Panc1 (cell line): ENCODE results near the gene EIF2A. TPM values are rescaled to one million over a fixed set of nuclear protein-coding genes. Genes with fewer than 3 reads are reported as not detected.
A peak's percentile ranks its signal among the peaks of the same experiment; 100 is the strongest.

Source experiments
- ATAC-seq: fragments of 200-7000 bp; cut with Tn5 transposase; 2 replicates; pipeline ENCODE4 v1.9.1; 2020; ENCODE audit warnings: mild to moderate bottlenecking, moderate library complexity
- BruUV-seq: library from RNA; stranded (reverse); fragments of 400-500 nt; replicated peaks from 2 replicates; lab custom pipeline; 2021; lab: Mats Ljungman, UMichigan
- CTCF ChIA-PET: fragments of 300-600 bp; sonication (Branson Sonifier 250); formaldehyde crosslinking; loops from one replicate; lab custom pipeline; 2022; ENCODE audit warnings: antibody characterized with exemption; lab: Charles Lee
- POLR2A ChIA-PET: fragments of 300-600 bp; sonication (Branson Sonifier 250); formaldehyde crosslinking; loops from one replicate; lab custom pipeline; 2022; ENCODE audit warnings: antibody characterized with exemption; lab: Charles Lee
- DNase-seq: peaks from one replicate; pipeline ENCODE4 v3.0.0-alpha.2; 2010; ENCODE audit warnings: low read depth, low spot score
- H3K27ac ChIP-seq: 2 replicates; pipeline ENCODE4 v1.5.1; 2011; ENCODE audit warnings: mild to moderate bottlenecking, low read length, inconsistent platforms
- H3K27me3 ChIP-seq: fragments of 200-500 bp; sonication (Bioruptor generic); 2 replicates; pipeline ENCODE4 v1.6.0; 2014; ENCODE audit warnings: low read length, inconsistent platforms; ENCODE audit not compliant: control insufficient read depth, insufficient read depth
- H3K36me3 ChIP-seq: fragments of 200-500 bp; sonication (Bioruptor generic); 2 replicates; pipeline ENCODE4 v1.5.1; 2014; ENCODE audit warnings: inconsistent platforms, mild to moderate bottlenecking, low read length, moderate library complexity; ENCODE audit not compliant: control insufficient read depth, insufficient read depth
- H3K4me1 ChIP-seq: 2 replicates; pipeline ENCODE4 v1.5.1; 2011; ENCODE audit warnings: inconsistent platforms, mild to moderate bottlenecking, low read length, moderate library complexity; ENCODE audit not compliant: control insufficient read depth, insufficient read depth
- H3K4me3 ChIP-seq, 2 experiments: 2 replicates each; pipeline ENCODE4 v1.5.1; 2011 to 2012; ENCODE audit warnings: low read depth in 2 of 2, low read length in 2 of 2, mild to moderate bottlenecking in 2 of 2, inconsistent platforms in 1 of 2, moderate library complexity in 1 of 2
- H3K9me3 ChIP-seq: fragments of 200-500 bp; sonication (Bioruptor generic); 2 replicates; pipeline ENCODE4 v1.5.1; 2014; ENCODE audit warnings: low read depth, mild to moderate bottlenecking, inconsistent platforms, low read length, moderate library complexity; ENCODE audit not compliant: control insufficient read depth, insufficient read depth
- CTCF ChIP-seq: fragments of 450-650 bp; IDR thresholded peaks from 2 replicates; pipeline ENCODE4 v1.5.1; 2017; ENCODE audit warnings: mild to moderate bottlenecking
- POLR2AphosphoS5 ChIP-seq: IDR thresholded peaks from 2 replicates; pipeline ENCODE4 v1.6.1; 2012; ENCODE audit warnings: mild to moderate bottlenecking, low read depth, low read length, moderate library complexity
- REST ChIP-seq, 2 experiments: IDR thresholded peaks; 2 replicates each; pipeline ENCODE4 v1.6.1; 2011 to 2012; ENCODE audit warnings: low read depth in 2 of 2, control low read depth in 1 of 2, low read length in 1 of 2, mild to moderate bottlenecking in 1 of 2, moderate library complexity in 1 of 2; ENCODE audit not compliant: insufficient read depth in 1 of 2
- SIN3A ChIP-seq: IDR thresholded peaks from 2 replicates; pipeline ENCODE4 v1.6.1; 2012; ENCODE audit warnings: low read depth, mild to moderate bottlenecking, low read length, moderate library complexity, borderline replicate concordance; ENCODE audit not compliant: insufficient read depth
- TCF7L2 ChIP-seq: IDR thresholded peaks from 2 replicates; pipeline ENCODE4 v1.6.1; 2011; ENCODE audit warnings: mild to moderate bottlenecking, low read depth, low read length, inconsistent platforms
- in situ Hi-C: cut with HindIII; loops from 2 replicates; pipeline ENCODE4 v1.10.0; 2016; ENCODE audit warnings: low sequenced_read_pairs, low pct_unique_long_range_greater_than_20kb
- intact Hi-C: fragments of 100-400 bp; cut with micrococcal nuclease; formaldehyde crosslinking; loops from one replicate; pipeline ENCODE4 v1.10.0; 2022; ENCODE audit not compliant: unreplicated experiment
- total RNA-seq: library from RNA; stranded (reverse); gene quantifications from one replicate; pipeline ENCODE4 v1.2.1, GENCODE V29; 2021; ENCODE audit not compliant: unreplicated experiment

The EIF2A gene
- total RNA-seq, 1 experiment from 2014 or later: 70.0 TPM

GRCh38 chr3:150511122-150511821 lies 35.3 kb upstream of the EIF2A start:
- in situ Hi-C loops: no loop called here
- ATAC-seq: no peak
- H3K36me3 ChIP-seq: no peaks in the 10 kb centered on the region

GRCh38 chr3:150515210-150515609 lies 31.4 kb upstream of the EIF2A start:
- H3K27me3 ChIP-seq: no peaks in the 10 kb centered on the region

More at GRCh38 chr3:150511122-150511821, 35.3 kb upstream of the EIF2A start:
- TF ChIP-seq POLR2AphosphoS5: no peak
- no peak for TF ChIP-seq TCF7L2
- no peak for TF ChIP-seq CTCF
- no peak for TF ChIP-seq REST (IDR thresholded peaks at IDR 0.05; ENCODE audit: insufficient read depth in 1 of 2, low read depth in 2 of 2, low read length in 1 of 2)
- ChIA-PET CTCF (no interaction called here), POLR2A (interaction anchor here (0.6 kb wide), 1 partner anchor 193 kb away, joined by 3 read pairs; the partner anchor contains the start of gene ERICH6)
- Histone ChIP-seq H3K27me3 (no peaks in the 10 kb centered on the region), H3K27ac (no peak overlapping the region), H3K4me1 (no peaks in the 10 kb centered on the region), H3K9me3 (no peaks in the 10 kb centered on the region), H3K4me3 (no peak overlapping the region)
- no TSS peak for BruUV-seq
- no peak for DNase-seq
- intact Hi-C loops: no loop called here

More at GRCh38 chr3:150515210-150515609, 31.4 kb upstream of the EIF2A start:
- Histone ChIP-seq H3K4me3 (no peak overlapping the region), H3K4me1 (no peaks in the 10 kb centered on the region), H3K36me3 (no peaks in the 10 kb centered on the region), H3K9me3 (peaks cover 7% of the 10 kb centered on the region; the same call in 1 of the 2 replicates), H3K27ac (no peak overlapping the region)
- peak; percentile 51; the same call in 1 of the 2 replicates for ATAC-seq
- CTCF ChIA-PET: no interaction called here
- POLR2A ChIA-PET: interaction anchor here (0.6 kb wide), 2 partner anchors 166 to 1045 kb away, joined by 4 to 5 read pairs; no protein-coding TSS in a partner anchor
- no TSS peak for BruUV-seq
- in situ Hi-C loops: no loop called here
- TF ChIP-seq CTCF: no peak
- TF ChIP-seq REST (IDR thresholded peaks at IDR 0.05; ENCODE audit: insufficient read depth in 1 of 2, low read depth in 2 of 2, low read length in 1 of 2): no peak
- TF ChIP-seq POLR2AphosphoS5: no peak
- no peak for TF ChIP-seq TCF7L2
- TF ChIP-seq SIN3A: no peak
- no peak for DNase-seq
- intact Hi-C loops: no loop called here
